Measurements from ENCODE around the gene GHRHR.

GHRHR gene

DNA sequence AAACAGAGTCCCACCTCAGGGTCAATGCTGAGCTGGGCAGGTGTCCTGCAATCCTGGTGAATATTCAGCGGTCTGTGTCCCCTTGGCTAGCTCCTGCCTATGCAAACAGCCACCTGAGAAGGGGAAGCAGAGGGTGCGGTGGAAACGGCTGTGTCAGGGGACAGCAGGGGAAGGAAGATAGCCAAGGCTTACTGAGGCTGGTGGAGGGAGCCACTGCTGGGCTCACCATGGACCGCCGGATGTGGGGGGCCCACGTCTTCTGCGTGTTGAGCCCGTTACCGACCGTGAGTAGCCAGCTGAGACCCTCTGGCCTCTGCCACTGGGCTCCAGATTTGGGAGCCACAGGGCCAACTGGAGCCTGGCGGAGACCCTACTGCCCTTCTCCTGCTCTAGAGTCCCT lies at the start of gene GHRHR:
TSS of gene GHRHR (plus strand) at position 112 of the 400 bp plus-strand sequence. CDS start at position 228, 116 bp downstream.
- in situ Hi-C loops (cut with HindIII; ENCODE audit: low sequenced_read_pairs) = loop anchor here (25.0 kb wide), 1 partner anchor 148 kb away; no protein-coding TSS in a partner anchor

DNA sequence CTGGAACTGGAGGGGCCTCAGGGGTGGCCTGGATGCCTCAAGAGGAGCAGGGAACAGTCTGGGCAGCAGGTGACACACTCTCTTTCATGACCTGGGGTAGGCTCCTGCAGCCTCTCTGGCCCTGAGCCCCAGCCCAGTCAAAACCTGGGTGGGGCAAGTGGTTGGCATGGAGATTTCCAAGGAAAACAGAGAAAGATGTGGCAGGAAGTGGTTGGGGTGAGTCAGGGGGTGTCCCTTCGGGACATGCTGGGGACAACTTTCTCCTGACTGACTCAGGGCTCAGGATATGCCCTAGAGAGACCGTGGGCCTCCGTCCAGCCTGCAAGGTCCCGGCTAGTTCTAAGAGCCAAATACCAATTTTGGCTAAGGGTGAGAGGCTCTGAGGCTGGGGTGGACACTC lies 49.2 kb upstream of the GHRHR start:
- in situ Hi-C loops (cut with HindIII; ENCODE audit: low sequenced_read_pairs) = no loop called here

DNA sequence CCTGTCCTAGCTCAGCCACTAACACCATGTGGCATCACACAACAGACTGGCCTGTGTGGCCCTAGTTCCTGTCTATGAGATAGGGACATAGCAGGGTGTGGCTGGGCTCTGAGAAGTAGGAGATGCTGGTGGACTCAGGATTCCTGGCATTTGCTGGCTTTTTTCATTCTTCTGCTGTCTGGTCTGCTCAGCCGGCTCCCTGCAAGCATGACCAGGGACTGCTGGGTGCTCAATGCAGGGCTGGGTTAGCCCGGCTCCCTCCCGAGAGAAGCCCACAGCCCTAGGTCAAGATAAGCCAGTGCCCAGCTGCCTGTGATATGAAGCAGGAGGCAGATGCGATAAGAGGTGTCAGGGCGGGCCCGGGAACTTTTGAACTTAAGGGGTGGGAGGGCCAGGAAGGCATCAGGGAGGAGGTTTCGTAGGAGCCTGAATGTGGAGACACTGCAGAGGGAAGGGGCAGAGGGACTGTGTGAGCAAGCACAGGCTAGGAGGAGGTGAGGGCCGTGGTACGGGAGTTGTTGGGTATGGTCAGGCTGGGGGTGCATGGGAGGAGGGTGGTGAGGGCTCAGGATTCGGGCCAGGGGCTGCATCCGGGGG lies 48.6 kb upstream of the GHRHR start:
- in situ Hi-C loops (cut with HindIII; ENCODE audit: low sequenced_read_pairs) = no loop called here

DNA sequence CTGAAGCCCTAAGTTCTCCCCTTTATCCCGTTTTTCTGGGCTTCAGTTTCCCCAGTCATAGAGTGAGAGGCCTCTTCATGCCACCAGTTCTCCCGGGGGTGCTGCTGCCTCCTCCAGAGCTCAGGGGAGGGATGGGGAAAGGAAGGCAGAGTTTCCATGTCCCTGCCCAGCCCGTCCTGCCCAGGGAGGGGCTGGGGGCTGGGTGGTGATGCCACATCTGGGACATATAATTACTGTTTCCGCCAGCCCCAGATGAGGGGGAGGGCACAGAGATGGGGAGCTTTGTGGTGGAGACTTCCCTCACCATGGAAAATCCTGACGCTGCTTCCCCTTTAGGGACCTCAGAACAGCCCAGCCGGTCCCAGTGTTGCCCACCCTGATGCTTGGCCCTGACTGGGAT lies 48.0 kb upstream of the GHRHR start:
- in situ Hi-C loops (cut with HindIII; ENCODE audit: low sequenced_read_pairs) = no loop called here

DNA sequence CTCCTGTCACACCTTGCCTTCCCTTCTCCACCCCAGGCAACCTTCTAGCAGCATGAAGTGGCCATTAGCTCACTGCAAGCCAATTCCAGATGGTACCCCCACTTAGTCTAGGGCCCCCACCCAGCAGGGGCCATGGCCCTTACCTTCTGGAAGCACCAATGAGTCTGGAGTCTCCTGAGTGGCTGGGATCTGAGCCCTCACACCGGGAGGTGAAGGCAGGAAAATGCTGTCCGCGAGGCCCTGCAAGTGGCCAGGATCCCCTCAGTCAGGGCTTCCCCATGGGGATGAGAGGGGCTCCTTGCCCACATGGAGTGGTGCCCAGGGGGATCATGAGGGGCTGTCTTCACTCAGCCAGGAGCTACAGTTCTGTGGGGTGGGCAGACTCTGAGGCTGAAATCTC lies 47.5 kb upstream of the GHRHR start:
- in situ Hi-C loops (cut with HindIII; ENCODE audit: low sequenced_read_pairs) = no loop called here

DNA sequence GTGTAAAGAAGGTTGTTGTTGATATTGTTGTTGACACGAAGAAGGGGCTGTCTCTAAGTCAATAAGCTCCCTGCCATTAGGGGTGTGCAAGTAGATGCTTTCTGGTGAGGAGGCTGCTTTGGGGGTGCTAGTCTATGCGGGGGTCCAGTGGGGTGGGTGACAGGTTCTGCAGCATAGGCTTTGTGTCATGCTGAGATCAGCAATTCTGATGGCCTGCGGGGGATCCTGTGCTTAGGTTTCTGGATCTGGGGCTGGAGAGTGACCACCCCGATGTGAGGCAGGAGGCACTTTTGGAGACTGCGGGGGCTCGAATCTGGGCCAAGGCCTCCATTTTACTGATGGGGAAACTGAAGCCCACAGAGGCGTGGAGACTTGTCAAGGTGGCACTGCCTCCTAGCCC lies 47.0 kb upstream of the GHRHR start:
- in situ Hi-C loops (cut with HindIII; ENCODE audit: low sequenced_read_pairs) = no loop called here

DNA sequence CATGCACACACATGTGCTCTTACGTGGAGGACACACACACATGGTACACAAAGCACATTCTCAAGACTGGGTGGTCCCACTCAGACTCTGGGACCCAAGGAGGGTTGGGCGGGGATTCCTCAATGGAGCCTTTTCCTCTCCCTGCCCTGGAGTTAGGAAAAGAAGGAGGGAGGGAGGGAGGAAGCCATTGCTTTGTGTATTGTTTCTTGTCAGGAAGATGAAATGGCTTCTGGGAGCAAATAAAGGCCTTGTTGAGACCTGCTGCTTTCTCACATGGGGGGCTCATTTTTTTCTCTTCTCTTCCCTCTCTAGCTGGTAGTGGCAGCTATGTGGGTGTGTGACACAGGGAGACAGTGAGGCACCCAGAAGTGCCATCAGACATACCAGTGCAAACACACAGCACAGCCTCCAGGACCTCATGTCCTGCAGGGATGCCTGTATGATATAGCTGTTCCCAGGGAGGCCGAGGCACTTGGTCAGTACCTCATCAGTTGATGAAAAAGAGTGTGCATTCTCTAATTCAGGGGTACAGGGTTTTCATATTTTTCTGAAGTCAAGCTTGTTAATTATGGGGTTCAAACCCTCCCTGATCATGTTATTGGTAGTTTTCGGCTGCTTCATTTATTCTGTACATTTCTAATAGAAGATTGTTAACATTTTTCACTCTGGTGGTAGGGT lies 46.4 kb upstream of the GHRHR start:
- in situ Hi-C loops (cut with HindIII; ENCODE audit: low sequenced_read_pairs) = no loop called here

DNA sequence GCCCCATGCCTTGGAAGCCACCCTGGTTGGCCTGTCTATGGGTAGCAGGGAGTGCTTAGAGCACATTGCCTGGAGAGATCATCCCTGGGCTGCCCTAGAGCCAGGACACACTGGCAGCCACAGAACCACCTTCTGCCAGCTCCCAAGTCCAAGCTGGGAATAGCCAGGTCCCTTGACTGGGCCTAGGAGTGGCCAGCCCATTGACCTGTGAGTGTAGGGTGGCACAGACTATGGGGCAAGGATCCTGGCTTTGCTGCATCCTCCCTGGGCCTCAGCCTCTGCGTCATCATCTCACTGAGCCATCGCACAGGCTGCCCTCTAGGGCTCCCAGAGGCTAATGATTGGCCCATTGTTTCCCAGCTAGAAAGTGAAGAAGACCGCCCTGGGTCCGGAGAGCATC lies 45.1 kb upstream of the GHRHR start:
- in situ Hi-C loops (cut with HindIII; ENCODE audit: low sequenced_read_pairs) = no loop called here

DNA sequence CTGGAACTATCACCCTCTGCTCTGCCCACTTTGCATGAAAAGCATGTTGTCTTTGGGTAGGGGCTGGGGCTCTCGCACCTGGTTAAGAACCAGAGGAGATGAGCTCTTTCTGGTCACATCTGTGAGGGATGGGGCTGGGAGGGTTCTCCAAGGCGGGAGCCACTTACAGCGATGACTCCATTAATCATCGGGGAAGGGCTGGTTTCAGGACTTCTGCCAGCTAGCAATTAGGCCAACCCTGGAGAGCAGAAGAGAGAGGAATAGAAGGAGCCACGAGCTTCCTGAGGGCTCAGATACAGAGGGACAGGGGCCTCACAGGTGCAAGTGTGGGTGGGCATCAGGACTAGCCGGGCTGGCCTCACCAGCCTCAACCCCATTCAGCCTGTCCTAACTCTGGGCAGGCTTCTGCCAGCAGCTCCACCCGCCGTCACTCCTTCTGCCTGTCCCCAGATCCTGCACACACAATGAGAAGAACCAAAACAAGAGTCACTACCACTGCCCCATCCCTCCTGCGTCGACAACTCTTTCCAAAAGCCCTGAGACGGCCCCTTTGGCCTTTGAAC lies 43.7 kb upstream of the GHRHR start:
- in situ Hi-C loops (cut with HindIII; ENCODE audit: low sequenced_read_pairs) = no loop called here

DNA sequence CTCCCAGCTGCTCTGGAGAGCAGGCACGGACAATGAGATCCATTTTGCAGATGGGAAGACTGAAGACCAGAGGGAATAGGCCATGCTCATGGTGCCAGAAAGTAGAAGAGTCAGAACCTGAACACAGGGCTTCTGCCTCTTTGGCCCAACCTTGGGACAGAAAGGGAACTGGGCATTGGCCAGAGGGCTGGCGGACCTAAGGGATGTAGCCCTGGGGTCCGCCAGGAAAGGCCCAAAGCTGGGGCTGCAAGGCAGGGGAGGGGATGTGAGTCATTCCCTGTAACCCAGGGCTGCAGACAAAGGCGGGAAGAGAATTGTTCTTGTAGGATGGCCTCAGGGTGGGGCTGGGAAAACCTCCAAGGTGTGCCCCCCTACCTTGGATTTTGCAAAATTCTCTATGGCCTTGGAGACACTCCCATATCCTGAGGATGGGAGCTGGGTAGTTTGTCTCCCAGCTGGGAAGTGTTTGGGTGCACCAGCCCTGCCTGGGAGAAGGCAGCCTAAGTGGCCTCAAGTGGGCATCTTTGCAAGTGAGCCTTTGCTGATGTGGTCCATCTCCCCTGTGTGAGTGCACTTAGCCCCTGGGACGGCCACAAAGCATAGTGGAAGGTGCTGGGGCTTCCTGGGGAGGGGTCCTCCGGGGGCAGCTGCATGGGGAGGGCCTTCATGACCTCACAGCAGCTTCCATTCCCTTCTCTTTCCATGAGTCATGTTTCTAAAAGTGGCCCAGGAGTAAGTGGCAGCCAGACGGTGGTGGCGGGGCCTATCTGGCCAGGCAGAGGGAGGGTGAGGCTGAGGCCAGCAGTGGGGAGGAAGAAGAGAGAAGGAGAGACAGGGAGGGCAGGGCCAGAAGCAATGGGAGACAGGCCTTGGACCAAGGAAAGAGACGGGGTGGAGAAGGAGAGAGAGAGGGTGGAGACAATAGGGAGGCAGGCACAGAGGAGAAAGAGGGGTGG lies 42.9 kb upstream of the GHRHR start:
- in situ Hi-C loops (cut with HindIII; ENCODE audit: low sequenced_read_pairs) = no loop called here

DNA sequence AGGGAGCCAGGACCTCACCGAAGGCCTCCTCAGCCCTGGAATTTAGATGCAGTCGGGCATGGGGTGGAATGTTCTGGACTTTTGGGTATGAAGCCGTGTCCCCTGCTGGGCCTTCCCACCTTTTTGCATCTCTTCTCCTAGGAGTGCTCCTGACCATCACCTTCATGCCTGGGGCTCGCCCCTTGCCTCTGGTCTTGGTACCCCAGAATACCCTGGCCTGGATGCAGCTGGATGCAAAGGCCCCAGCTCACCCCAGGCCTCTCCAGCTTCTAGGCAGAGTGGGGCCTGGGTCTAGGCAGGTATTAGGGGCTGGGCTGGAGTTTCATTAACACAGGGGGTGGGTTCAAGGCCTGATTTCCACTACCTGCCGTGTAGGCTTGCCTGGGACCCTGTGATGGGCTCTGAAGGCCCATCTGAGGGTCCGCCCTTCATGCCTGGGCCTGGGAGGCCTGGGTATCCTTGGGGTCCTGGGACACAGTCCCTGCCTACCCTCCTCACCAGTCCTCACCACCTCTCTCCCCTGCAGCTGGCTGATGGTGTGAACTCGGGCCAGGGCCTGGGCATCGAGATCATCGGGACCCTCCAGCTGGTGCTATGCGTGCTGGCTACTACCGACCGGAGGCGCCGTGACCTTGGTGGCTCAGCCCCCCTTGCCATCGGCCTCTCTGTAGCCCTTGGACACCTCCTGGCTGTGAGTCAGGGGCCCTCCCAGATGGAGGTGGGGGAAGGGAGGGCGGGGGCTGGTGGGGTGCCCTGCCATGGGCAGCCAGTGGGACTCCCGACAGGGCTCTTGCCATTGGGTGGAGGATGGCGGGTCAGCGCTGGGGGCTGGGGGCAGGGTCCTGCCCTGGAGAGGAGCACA lies 42.0 kb upstream of the GHRHR start:
- in situ Hi-C loops (cut with HindIII; ENCODE audit: low sequenced_read_pairs) = no loop called here

DNA sequence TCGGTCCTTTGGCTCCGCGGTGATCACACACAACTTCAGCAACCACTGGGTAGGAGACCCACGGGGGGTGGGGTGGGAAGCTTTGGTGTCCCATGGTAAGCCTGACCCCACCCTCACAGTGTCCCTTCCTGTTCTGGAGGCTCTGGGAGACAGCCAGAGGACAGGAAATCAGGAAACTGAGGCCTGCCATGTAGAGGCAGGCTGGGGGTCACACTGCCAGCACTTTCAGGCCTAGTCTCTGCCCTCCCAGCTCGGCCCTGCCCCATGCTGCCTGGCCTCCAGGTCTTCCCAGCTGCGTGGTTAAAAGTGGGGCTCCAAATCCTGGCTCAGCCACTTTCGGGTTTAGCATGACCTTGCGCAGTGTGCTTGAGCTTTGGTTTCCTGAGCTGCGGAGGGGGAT lies 41.2 kb upstream of the GHRHR start:
- in situ Hi-C loops (cut with HindIII; ENCODE audit: low sequenced_read_pairs) = no loop called here

DNA sequence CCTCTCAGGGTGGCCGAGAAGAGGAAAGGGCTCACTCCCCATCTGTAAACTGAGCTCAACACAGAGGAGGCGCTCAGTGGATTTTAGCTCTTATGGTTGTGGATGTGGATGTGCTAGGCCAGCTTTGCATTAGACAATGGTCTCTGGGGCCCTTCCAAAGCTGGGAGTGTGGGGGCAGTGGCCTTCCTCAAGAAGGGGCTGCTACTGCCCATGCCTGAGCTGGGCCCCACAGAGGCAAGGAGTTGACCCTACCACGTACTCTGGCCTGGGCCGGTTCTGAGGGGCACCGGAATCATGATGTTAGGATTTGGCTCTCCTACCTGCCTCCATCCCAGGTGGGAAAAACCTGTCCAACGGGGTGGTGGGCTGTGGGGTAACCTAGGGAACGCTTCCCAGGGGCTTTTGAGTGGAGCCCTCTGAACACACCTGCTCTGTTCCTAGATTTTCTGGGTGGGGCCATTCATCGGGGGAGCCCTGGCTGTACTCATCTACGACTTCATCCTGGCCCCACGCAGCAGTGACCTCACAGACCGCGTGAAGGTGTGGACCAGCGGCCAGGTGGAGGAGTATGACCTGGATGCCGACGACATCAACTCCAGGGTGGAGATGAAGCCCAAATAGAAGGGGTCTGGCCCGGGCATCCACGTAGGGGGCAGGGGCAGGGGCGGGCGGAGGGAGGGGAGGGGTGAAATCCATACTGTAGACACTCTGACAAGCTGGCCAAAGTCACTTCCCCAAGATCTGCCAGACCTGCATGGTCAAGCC lies 40.6 kb upstream of the GHRHR start:
- in situ Hi-C loops (cut with HindIII; ENCODE audit: low sequenced_read_pairs) = no loop called here

DNA sequence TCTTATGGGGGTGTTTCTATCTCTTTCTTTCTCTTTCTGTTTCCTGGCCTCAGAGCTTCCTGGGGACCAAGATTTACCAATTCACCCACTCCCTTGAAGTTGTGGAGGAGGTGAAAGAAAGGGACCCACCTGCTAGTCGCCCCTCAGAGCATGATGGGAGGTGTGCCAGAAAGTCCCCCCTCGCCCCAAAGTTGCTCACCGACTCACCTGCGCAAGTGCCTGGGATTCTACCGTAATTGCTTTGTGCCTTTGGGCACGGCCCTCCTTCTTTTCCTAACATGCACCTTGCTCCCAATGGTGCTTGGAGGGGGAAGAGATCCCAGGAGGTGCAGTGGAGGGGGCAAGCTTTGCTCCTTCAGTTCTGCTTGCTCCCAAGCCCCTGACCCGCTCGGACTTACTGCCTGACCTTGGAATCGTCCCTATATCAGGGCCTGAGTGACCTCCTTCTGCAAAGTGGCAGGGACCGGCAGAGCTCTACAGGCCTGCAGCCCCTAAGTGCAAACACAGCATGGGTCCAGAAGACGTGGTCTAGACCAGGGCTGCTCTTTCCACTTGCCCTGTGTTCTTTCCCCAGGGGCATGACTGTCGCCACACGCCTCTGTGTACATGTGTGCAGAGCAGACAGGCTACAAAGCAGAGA lies 39.9 kb upstream of the GHRHR start:
- in situ Hi-C loops (cut with HindIII; ENCODE audit: low sequenced_read_pairs) = no loop called here

DNA sequence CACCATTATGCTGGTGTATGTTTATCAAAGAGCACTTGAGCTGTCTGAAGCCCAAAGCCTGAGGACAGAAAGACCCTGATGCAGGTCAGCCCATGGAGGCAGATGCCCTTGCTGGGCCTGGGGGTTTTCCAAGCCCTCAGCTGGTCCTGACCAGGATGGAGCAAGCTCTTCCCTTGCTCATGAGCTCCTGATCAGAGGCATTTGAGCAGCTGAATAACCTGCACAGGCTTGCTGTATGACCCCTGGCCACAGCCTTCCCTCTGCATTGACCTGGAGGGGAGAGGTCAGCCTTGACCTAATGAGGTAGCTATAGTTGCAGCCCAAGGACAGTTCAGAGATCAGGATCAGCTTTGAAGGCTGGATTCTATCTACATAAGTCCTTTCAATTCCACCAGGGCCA lies 39.1 kb upstream of the GHRHR start:
- in situ Hi-C loops (cut with HindIII; ENCODE audit: low sequenced_read_pairs) = no loop called here

DNA sequence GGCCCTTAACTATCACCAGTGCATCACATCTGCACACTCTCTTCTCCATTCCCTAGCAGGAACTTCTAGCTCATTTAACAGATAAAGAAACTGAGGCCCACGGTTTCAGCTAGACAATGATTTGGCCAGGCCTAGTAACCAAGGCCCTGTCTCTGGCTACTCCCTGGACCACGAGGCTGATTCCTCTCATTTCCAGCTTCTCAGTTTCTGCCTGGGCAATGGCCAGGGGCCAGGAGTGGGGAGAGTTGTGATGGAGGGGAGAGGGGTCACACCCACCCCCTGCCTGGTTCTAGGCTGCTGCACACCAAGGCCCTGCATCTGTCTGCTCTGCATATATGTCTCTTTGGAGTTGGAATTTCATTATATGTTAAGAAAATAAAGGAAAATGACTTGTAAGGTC lies 38.6 kb upstream of the GHRHR start:
- in situ Hi-C loops (cut with HindIII; ENCODE audit: low sequenced_read_pairs) = no loop called here

DNA sequence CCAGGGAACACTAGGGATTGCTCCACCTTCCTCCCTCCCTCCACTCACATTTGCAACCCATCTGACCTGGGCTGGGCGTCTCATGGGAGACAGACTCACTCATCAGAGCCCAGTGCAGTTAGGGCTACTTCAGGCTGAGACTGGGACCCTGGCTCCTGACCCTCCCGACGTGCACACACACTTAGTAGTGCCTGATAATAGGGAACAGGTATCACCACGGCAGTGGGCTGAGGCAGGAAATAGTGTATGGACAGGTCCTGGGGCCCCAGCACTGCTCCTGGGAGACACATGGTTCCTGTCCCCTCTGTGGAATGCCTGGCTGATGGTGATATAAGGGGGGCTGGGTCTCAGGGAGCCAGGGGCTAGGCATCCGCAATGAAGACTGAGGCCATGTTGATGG lies 37.8 kb upstream of the GHRHR start:
- in situ Hi-C loops (cut with HindIII; ENCODE audit: low sequenced_read_pairs) = no loop called here

DNA sequence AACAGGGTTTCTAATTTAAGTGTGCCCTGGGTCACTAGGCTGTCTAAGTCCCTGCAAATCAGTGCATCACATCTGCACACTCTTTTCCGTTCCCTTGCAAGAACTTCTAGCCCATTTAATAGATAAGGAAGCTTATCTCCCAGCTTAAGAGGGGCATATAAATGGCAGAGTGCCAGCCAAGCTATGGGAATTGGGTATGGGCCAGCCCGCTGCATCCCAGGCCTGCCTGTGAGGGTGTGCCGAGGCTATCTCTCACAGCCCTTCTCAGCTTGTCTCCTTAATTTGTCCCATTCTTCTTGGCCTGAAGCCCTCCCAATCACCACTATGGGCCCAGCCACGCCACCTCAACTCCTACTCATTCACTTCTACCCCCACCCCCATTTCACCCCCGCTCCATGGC lies 37.4 kb upstream of the GHRHR start:
- in situ Hi-C loops (cut with HindIII; ENCODE audit: low sequenced_read_pairs) = no loop called here

DNA sequence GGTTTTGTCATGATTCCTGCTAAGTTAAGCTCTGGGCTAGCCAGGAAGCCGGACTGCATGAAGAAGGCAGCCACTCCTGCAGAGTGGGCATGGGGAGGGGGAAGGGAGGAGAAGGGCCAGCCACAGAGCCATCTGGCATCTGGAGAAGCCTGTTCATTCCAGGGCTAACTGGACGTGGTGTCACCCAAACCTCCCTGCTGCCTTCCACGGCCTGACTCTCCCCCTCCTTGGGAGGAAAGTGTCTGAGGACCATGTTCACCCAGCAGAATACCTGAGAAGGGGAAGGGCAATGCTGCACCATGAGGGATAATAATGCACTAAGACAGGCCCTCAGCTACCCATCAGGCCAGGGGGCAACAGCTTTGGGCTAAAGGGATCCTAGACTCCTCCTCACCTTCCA lies 36.7 kb upstream of the GHRHR start:
- in situ Hi-C loops (cut with HindIII; ENCODE audit: low sequenced_read_pairs) = no loop called here
